ENCODE results near the gene SHROOM3.

SHROOM3 gene

GRCh38 chr4:76545226-76545884 is 110.3 kb downstream of the SHROOM3 start:
- peak; percentile 34 to 35 for DNase-seq

GRCh38 chr4:76546327-76546726 is 111.3 kb downstream of the SHROOM3 start:
- DNase-seq: no peak

- DNase-seq: no peak
Measured at GRCh38 chr4:76546759-76547742, 112.0 kb downstream of the SHROOM3 start.

DNA sequence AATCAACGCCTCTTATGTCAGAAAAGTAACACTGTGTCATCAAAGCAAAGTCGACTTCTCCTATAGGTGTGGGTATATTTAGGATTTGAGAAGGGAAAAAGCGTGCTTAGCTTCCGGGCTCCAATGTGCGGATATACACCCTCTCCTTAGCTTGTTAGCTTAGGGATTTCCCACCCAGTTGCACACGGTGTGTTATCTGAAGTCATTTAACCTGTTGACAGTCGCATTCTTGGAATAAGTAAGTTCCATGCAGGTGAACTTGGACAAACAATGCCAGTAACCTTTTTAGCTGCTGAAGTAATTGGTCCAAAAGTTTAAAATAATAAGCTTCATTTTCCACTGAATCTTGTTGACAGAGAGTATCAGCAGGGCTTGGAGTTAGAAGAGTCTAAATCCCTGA is 113.7 kb downstream of the SHROOM3 start:
- no peak for DNase-seq

DNA sequence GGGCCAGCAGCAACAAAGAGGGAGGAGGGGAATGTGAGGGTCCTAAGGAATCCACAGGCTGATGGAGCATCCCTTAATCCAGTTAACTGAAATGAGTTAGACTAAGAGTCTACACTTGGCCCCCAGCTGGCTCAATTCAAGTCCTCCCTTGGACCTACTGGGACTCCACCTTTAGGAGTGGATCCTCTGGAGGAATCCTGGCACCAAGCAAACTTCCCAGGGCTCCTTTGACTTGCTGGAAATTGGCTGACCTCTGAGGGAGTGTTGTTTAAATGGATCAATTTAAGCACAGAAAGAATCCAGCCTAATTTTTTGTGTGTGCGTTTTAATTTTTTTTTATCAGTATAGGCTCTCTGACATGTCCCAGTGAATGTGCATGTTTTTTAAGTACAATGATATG is 114.7 kb downstream of the SHROOM3 start:
- no peak for DNase-seq

DNA sequence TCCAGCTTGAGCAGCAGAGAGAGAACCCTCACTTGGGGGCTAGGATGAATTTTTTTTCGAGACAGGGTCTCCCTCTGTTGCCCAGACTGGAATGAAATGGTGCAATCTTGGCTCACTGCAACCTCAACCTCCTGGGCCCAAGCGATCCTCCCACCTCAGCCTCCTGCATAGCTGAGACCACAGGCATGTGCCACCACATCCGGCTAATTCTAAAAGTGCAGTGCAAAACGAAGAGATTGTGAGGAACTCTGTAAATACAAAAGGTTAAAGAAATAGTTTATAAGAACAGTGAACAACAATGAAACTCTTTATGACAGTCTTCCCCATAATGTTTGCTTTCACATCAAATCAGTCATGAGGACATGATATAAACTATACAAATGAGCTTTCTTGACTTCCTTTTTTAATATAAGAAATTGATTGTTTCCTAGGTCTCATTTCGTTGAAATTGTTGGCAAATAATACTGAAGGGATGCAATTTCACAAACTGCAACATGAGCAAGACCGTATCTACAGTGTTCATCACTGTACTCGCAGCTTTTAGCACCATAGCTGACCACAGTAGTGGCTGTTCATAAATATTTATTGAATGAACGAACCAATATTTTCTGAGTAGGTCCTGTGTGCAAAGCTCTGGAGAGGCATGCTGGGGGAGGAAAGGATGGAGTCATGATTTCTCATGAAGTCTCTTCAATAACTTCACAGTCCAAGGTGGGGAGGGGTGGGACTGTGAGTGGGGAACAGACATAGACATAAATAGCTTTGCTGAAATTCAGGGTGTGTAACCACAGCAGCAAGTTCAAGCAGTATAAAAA is 116.1 kb downstream of the SHROOM3 start:
- DNase-seq: no peak

DNA sequence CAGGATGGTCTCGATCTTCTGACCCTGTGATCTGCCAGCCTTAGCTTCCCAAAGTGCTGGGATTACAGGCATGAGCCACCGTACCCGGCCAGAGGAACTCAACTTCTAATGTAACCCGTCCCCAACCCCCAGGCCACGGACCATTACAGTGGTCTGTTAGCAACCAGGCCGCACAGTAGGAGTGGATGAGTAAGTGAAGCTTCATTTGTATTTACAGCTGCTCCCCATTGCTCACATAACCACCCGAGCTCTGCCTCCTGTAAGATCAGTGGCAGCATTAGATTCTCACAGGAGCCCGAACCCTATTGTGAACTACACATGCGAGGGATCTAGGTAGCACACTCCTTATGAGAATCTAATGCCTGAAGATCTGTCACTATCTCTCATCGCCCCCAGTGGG is 119.6 kb downstream of the SHROOM3 start:
- DNase-seq: no peak

DNA sequence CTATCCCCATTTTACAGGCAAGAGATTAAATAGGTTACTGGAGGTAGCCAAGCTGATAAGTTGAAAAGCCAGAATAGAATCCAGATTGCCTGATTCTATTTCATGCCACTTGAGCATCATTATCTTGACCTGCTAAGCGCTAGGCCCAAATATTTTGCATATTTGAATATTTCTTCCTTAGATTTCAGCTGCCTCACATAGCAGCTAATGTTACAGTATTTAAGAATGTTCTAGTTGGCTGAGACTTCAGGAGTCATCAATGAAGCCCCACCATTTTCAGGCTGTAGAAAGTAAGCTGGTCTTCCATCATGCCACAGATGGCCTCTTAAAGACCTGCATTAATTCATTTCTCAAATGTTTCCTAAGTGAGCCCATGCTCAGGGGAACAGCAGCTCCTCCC is 121.4 kb downstream of the SHROOM3 start:
- no peak for DNase-seq

- DNase-seq: no peak
Measured at GRCh38 chr4:76558396-76559235, 123.6 kb downstream of the SHROOM3 start.

DNA sequence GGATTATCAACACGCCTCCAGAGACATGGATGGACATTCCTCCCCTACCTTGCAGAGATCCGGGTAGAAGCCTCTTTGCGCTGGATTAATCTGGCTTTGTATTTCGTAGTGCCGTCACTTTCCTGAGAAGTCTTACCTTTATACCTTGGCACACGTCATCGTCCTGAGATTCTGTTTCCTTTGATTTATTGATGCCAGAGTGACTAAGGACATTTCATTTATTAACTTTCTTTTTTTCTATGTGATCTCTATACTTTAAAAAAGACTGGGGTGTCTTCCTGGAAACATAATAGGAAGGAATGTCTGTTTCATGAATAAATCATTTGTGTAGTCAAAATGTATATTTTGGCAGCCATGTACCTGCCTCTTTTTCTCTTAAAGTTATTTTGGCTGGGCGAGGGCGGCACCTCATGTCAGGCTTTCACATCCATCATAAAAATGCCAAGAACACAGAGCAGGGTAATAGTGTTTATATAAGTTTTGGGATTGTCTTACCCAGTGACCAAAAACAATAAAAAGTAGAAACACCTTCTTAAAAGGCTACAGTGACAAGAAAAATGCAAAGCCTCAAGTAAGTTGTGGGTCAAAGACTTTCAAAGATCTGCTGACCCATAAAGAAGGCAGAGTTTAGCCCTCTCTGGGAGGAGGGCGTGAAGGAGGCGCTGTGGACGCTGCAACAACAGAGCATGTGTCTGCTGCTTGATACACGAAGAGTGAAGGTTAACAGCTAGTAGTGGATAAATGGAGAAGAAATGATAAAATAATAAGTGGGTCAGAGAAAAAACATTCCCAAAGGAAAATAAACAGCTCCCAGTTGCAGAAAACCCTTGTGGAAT is 124.4 kb downstream of the SHROOM3 start:
- DNase-seq: no peak

DNA sequence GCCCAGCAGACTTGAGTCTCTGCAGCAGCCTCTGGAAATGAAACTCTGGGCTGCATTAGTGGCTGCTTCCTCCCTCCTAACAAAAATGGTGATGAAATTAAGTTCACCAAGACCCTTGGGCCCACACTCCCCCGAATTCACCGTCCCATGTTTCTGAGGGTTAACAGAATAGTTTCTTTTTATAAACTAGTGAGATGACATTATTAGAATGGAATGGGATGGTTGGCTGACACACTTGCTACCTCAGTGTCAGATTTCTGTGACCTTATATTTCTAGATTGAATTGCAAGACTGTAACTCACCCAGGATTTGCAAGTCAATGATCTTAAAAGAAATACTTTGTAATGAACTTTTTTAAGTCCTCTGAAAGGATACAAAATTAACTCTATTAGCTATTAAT is 127.1 kb downstream of the SHROOM3 start:
- DNase-seq: no peak

DNA sequence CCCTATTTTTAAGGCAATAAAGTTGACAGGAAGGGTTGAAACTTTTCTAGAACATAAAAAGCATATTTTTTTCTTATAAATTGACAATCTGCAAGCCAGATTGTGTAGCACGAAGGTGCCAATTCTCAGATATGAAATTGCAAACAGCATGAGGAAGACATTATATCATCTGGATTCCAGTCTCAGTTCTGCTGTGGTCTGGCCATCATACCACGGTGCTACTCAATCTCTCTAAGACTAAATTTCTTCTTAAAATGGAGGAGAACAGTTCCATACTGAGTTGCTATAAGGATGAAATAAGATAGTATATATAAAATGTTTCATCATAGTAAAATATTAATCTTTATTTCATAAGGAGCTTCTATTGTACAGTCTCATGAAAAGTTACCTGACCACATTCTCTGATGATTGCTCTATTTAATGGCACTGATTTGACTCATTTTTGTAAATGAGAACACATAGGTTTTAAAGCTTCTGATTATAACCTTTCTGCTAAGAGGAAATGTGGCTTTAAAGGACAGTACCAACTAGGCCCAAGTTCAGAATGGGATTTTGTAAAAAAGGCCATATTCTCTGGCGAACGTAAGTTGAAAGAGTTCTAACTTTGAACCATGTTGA is 127.9 kb downstream of the SHROOM3 start:
- DNase-seq: no peak

- no peak for DNase-seq
Measured at GRCh38 chr4:76563454-76564122, 128.6 kb downstream of the SHROOM3 start.

GRCh38 chr4:76564123-76564915 is 129.3 kb downstream of the SHROOM3 start:
- no peak for DNase-seq

DNA sequence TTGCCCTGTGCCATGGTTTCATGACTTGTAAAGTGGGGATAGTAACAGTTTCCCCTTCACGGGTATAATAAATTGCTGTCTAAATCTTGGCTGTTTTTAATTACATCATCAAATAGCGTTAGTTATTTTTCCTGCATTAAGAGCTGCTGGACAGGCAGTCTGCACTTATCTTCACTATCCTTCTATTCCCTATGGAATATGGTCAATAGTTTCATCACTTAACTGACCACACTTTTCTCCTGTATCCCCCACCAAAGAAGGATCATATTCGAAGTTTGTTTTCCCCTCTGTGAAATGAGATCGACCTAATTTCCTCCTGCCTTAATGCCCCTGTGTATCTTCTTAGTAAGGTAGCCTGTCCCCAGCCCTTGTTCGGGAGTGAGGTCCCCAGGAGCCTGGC is 133.2 kb downstream of the SHROOM3 start:
- no peak for DNase-seq

DNA sequence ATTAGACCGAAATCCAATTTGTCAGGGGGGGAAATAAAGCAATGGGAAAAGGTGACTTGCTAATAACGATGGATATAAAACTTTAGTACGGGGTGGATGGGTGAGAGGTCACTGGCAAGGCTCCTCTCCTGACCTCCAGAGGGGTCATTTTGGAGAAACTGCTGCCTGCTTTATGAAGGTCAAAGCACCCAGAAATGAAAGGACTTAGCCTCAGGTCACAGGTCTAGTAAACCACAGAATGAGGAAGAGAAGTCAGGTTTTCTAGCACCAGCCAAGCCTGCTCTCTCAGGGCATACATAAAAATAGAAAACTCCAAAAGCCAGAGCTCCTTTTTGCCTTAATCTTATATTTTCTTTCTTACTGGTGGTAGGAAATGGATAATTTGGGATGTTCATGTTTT is 134.2 kb downstream of the SHROOM3 start:
- no peak for DNase-seq

- DNase-seq: no peak
Measured at GRCh38 chr4:76569706-76570105, 134.7 kb downstream of the SHROOM3 start.

GRCh38 chr4:76570141-76570973 is 135.3 kb downstream of the SHROOM3 start:
- no peak for DNase-seq

DNA sequence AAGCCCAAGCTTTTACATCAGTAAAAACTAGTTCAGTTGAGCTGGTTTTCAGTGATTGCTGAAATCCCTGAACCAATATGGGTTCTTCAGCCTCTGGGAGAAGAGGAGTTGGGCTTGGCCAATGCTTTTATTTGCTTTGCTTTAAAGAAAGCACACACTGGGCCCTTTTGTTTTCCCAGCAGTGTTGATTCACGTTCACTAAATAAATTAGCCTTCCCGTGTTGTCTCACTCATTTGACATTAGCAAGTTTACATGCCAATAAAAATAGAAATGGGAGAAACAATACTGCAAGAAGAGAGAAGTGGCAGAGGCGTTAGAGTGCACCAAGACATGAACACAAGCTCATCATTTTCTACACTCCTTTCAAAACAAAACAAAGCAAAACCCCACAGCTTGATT is 136.2 kb downstream of the SHROOM3 start:
- no peak for DNase-seq

Measured in Kasumi-1 (cell line).